Peyer's patch (tissue), 4 donors: ENCODE results near the gene AGFG2.

Experiments
- CTCF ChIP-seq, 6 experiments: fragments of 450-650 bp in 4 of 6; fragments of 200-600 bp in 2 of 6; sonication (generic) in 1 of 6; IDR thresholded peaks; one replicate each; pipeline ENCODE4 v1.5.1; 2017 to 2019; ENCODE audit warnings: antibody characterized with exemption in 6 of 6, mild to moderate bottlenecking in 3 of 6, moderate library complexity in 1 of 6
- POLR2A ChIP-seq, 2 donors: fragments of 450-650 bp; IDR thresholded peaks; one replicate each; pipeline ENCODE4 v1.5.1; 2017; ENCODE audit warnings: antibody characterized with exemption in 2 of 2, mild to moderate bottlenecking in 2 of 2, moderate library complexity in 2 of 2

GRCh38 chr7:100609958-100610357 lies 71.0 kb downstream of the AGFG2 start:
- TF ChIP-seq POLR2A (IDR thresholded peaks at IDR 0.05) (no peak), CTCF (IDR thresholded peaks at IDR 0.05) (no peak)
